Measurements from ENCODE around the gene CEBPE. TPM values are rescaled to one million over a fixed set of nuclear protein-coding genes. Genes with fewer than 3 reads are reported as not detected.

The CEBPE gene
- total RNA-seq, 1 donor from 2014 or later, result not detected

GRCh38 chr14:23121361-23121771 lies 2.3 kb upstream of the CEBPE start:
- Mint-ChIP-seq H3K27ac (peak overlapping the region; percentile 68), H3K9me3 (ENCODE audit: low read depth) (no peaks in the 10 kb centered on the region), H3K4me3 (ENCODE audit: low read depth) (no peak overlapping the region), H3K27me3 (peaks cover 8% of the 10 kb centered on the region), H3K36me3 (ENCODE audit: insufficient read depth) (no peaks in the 10 kb centered on the region), H3K4me1 (ENCODE audit: low read depth) (peaks cover 8% of the 10 kb centered on the region)
- TF ChIP-seq, protein P1, sequence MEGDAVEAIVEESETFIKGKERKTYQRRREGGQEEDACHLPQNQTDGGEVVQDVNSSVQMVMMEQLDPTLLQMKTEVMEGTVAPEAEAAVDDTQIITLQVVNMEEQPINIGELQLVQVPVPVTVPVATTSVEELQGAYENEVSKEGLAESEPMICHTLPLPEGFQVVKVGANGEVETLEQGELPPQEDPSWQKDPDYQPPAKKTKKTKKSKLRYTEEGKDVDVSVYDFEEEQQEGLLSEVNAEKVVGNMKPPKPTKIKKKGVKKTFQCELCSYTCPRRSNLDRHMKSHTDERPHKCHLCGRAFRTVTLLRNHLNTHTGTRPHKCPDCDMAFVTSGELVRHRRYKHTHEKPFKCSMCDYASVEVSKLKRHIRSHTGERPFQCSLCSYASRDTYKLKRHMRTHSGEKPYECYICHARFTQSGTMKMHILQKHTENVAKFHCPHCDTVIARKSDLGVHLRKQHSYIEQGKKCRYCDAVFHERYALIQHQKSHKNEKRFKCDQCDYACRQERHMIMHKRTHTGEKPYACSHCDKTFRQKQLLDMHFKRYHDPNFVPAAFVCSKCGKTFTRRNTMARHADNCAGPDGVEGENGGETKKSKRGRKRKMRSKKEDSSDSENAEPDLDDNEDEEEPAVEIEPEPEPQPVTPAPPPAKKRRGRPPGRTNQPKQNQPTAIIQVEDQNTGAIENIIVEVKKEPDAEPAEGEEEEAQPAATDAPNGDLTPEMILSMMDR (IDR thresholded peaks at IDR 0.05; ENCODE audit: unreplicated experiment), result no peak
- no peak for DNase-seq (ENCODE audit: low spot score, unreplicated experiment)

DNA sequence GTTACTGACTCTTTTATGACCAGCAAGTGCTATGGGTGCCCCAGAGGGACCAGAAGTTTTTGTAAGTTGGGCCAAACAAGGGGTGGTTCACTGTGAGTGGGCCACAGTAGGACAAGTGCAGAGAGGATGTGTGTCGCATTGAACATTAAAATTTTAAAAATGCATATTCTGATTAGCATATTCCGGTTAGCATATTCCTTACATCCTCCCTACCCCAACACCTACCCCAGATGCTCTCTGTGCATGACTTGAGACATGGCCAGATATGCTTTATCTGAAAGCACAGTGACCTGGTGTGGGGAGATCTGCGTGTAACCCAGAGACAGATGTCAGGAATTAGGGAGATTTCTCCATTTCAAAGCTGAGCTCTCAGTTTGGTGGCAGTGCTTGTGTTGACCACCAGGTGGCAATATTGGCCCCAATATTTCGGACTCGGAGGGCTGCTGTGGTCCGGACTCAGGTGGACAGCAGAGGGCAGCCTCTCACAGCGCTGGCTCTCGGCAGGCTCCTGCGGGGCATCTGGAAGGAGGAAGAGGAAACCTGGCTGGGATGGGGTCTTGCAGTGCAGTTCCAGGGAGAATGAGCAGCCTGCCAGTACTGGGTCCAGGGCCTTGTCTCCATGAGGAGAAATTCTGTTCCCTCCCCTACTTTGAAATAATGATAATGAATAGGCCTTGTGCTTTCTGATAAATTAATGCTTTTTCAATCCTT lies 1.6 kb upstream of the CEBPE start:
- Mint-ChIP-seq H3K27me3 (peaks cover 15% of the 10 kb centered on the region), H3K4me3 (ENCODE audit: low read depth) (no peak overlapping the region), H3K27ac (peak overlapping the region; percentile 68), H3K9me3 (ENCODE audit: low read depth) (no peaks in the 10 kb centered on the region), H3K36me3 (ENCODE audit: insufficient read depth) (no peaks in the 10 kb centered on the region), H3K4me1 (ENCODE audit: low read depth) (peaks cover 8% of the 10 kb centered on the region)
- TF ChIP-seq, protein P1 (IDR thresholded peaks at IDR 0.05; ENCODE audit: unreplicated experiment), result peak; percentile 100
- peak; percentile 83 for DNase-seq (ENCODE audit: low spot score, unreplicated experiment)

GRCh38 chr14:23119363-23120327 lies 590 bp upstream of the CEBPE start:
- H3K27ac Mint-ChIP-seq, result no peak overlapping the region
- no peaks in the 10 kb centered on the region for H3K36me3 Mint-ChIP-seq (ENCODE audit: insufficient read depth)
- TF ChIP-seq, protein P1 (IDR thresholded peaks at IDR 0.05; ENCODE audit: unreplicated experiment), result no peak
- H3K4me1 Mint-ChIP-seq (ENCODE audit: low read depth), result peaks cover 8% of the 10 kb centered on the region
- H3K4me3 Mint-ChIP-seq (ENCODE audit: low read depth), result no peak overlapping the region
- DNase-seq (ENCODE audit: low spot score, unreplicated experiment), result no peak
- H3K27me3 Mint-ChIP-seq, result peaks cover 19% of the 10 kb centered on the region
- no peaks in the 10 kb centered on the region for H3K9me3 Mint-ChIP-seq (ENCODE audit: low read depth)

GRCh38 chr14:23117371-23118020 lies 1.6 kb downstream of the CEBPE start:
- Mint-ChIP-seq H3K9me3 (ENCODE audit: low read depth) (no peaks in the 10 kb centered on the region), H3K4me3 (ENCODE audit: low read depth) (no peak overlapping the region), H3K27ac (no peak overlapping the region), H3K36me3 (ENCODE audit: insufficient read depth) (no peaks in the 10 kb centered on the region), H3K4me1 (ENCODE audit: low read depth) (peaks cover 9% of the 10 kb centered on the region), H3K27me3 (peaks cover 19% of the 10 kb centered on the region)
- TF ChIP-seq, protein P1 (IDR thresholded peaks at IDR 0.05; ENCODE audit: unreplicated experiment), result no peak
- no peak for DNase-seq (ENCODE audit: low spot score, unreplicated experiment)

DNA sequence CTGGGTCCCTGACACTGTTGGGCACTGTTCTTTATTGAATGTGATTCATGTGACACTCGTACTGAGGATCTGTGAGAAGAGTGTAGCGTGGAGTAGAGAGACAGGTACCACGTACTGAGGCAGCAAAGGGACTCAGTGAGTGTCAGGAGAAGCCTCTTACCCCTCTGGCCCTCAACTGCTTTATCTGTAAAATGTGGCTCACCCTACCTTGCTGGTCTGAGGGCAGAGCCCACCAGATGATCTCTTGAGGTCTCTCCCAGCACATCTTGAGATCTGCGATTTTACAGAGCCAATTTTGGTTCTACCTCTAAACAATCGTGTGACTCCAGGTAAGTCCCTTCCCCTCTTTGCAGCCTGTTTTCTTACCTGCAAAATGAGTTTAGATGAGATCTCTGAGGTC lies 3.1 kb downstream of the CEBPE start:
- DNase-seq (ENCODE audit: low spot score, unreplicated experiment), result no peak
- Mint-ChIP-seq H3K36me3 (ENCODE audit: insufficient read depth) (no peaks in the 10 kb centered on the region), H3K9me3 (ENCODE audit: low read depth) (no peaks in the 10 kb centered on the region), H3K4me3 (ENCODE audit: low read depth) (no peak overlapping the region), H3K27me3 (peaks cover 19% of the 10 kb centered on the region), H3K27ac (no peak overlapping the region), H3K4me1 (ENCODE audit: low read depth) (peaks cover 3% of the 10 kb centered on the region)
- TF ChIP-seq, protein P1 (IDR thresholded peaks at IDR 0.05; ENCODE audit: unreplicated experiment), result no peak
